ENCODE data around the gene ACOT7.

GRCh38 chr1:6330410-6330911 is 63.1 kb downstream of the ACOT7 start:
- no peak for TF ChIP-seq CTCF (IDR thresholded peaks at IDR 0.05; ENCODE audit: low read length)
- TF ChIP-seq EZH2 (IDR thresholded peaks at IDR 0.05; ENCODE audit: borderline replicate concordance, low read length), result no peak
